GM21381 (cell line): ENCODE data around the gene FRAS1.
"Not testable (repeated sequence)": the region's sequence is repeated elsewhere in the genome, so short reads cannot be mapped to it uniquely, and the experiment has no call there.

Experiments used
- ATAC-seq: cut with Tn5 transposase; IDR thresholded peaks from one replicate; pipeline ENCODE4 v1.9.1; 2021; ENCODE audit warnings: mild to moderate bottlenecking, moderate library complexity; ENCODE audit not compliant: unreplicated experiment

Gene FRAS1

GRCh38 chr4:78162821-78163220 is 105.7 kb downstream of the FRAS1 start:
- no peak for ATAC-seq

GRCh38 chr4:78165758-78166157 is 108.6 kb downstream of the FRAS1 start:
- ATAC-seq: no peak

- no peak for ATAC-seq
These were observed 109.5 kb downstream of the FRAS1 start for GRCh38 chr4:78166622-78167021.

- no peak for ATAC-seq
These were observed 110.4 kb downstream of the FRAS1 start for GRCh38 chr4:78167510-78167909.

- ATAC-seq: no peak
These were observed 110.9 kb downstream of the FRAS1 start for GRCh38 chr4:78168029-78168428.

- ATAC-seq: no peak
These were observed 112.6 kb downstream of the FRAS1 start for GRCh38 chr4:78169728-78170127.

GRCh38 chr4:78171482-78171881 is 114.4 kb downstream of the FRAS1 start:
- ATAC-seq: no peak

GRCh38 chr4:78174891-78175290 is 117.8 kb downstream of the FRAS1 start:
- ATAC-seq: no peak

- ATAC-seq: no peak
These were observed 122.1 kb downstream of the FRAS1 start for GRCh38 chr4:78179196-78179595.

GRCh38 chr4:78181681-78182234 is 124.6 kb downstream of the FRAS1 start:
- ATAC-seq: not testable (repeated sequence)

- no peak for ATAC-seq
These were observed 127.5 kb downstream of the FRAS1 start for GRCh38 chr4:78184584-78184983.

- ATAC-seq: no peak
These were observed 128.0 kb downstream of the FRAS1 start for GRCh38 chr4:78185117-78185516.

- ATAC-seq: no peak
These were observed 129.7 kb downstream of the FRAS1 start for GRCh38 chr4:78186597-78187543.

- ATAC-seq: no peak
These were observed 132.9 kb downstream of the FRAS1 start for GRCh38 chr4:78190068-78190467.

- ATAC-seq: no peak
These were observed 133.5 kb downstream of the FRAS1 start for GRCh38 chr4:78190595-78190994.

GRCh38 chr4:78197947-78198346 is 140.8 kb downstream of the FRAS1 start:
- ATAC-seq: no peak

GRCh38 chr4:78199984-78200383 is 142.9 kb downstream of the FRAS1 start:
- ATAC-seq: no peak

- no peak for ATAC-seq
These were observed 143.8 kb downstream of the FRAS1 start for GRCh38 chr4:78200949-78201348.

GRCh38 chr4:78204176-78204575 is 147.1 kb downstream of the FRAS1 start:
- ATAC-seq: no peak

GRCh38 chr4:78205591-78205990 is 148.5 kb downstream of the FRAS1 start:
- ATAC-seq: no peak

- no peak for ATAC-seq
These were observed 150.4 kb downstream of the FRAS1 start for GRCh38 chr4:78207541-78207940.

GRCh38 chr4:78207951-78208350 is 150.8 kb downstream of the FRAS1 start:
- ATAC-seq: no peak
